ENCODE results near the gene IFRD1.
"Not testable (repeated sequence)": the region's sequence is repeated elsewhere in the genome, so short reads cannot be mapped to it uniquely, and the experiment has no call there.

The IFRD1 gene

DNA sequence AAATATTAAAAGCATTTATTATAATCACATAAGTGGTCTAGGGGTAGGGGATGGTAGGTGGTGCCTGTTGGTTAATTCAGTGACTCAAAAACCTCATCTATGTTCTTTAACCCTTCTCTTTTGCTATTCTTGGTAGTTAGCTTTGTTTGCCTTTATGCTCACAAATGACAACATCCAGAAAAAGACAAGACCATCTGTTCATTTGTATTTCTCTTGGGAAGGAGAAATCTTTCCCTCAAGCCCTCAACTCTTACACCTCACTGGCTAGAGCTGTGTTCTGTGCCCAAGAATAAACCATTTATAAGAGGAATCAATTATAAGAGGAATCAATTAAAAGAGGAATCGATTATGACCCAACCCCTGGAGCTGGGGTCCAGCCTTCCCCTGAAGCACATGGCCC is 10.8 kb upstream of the IFRD1 start:
- DNase-seq (ENCODE audit: low read depth in 3 of 3, low spot score in 1 of 3), result no peak

DNA sequence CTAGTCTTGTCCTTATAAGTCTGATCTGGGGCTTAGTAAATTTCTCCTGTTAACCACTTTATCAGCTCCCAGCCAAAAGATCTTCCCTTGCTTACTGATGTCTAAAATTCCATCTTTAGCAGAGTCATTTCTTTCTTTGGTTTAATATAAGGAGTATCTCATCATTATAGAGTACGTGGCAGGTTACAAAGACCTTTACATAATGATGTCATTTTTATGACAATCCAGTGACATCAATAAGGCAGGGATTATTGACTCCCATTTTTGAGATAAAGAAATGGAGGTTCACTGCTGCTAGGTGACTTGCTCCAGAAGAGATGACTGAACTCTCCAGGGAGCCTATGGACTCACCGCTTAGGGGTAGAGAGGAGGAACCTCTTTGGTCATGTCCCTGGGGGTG is 8.1 kb upstream of the IFRD1 start:
- DNase-seq (ENCODE audit: low read depth in 3 of 3, low spot score in 1 of 3), result no peak

DNA sequence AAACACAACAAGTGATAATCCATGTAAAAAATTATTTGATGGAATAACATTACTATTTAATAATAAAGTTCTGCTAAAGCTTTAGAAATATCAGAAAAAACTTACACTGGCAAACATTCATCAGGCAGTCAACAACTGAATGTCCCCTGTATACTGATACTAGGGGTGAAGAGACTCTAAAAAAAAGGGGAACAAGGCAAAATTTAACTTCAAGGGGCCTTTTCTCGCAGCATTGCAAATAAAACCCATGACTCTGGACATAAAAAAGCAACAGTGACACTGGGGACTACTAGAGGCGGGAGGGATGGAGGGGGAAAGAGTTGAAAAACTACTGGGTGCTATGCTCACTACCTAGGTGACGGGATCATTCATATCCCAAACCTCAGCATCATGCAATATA is 5.8 kb upstream of the IFRD1 start:
- no peak for DNase-seq (ENCODE audit: low read depth in 3 of 3, low spot score in 1 of 3)

DNA sequence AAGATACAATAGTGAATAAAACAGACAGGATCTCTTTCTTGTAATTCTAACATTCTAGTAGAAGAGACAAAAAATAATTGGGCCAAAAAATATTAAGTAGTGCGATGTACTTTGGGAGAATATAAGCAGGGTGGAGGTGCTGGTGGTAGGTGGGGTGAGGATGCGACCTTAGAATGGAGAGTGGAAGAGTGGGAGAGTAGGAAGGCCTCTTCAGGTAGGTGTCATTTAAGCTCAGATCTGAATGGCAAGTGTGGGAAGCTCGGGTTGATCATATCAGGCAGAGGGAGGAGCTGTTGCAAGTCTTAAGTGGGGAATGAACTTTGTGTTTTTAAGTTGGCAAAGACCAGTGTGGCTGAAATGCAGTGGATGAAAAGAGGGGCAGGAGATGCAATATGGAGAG is 3.8 kb upstream of the IFRD1 start:
- DNase-seq (ENCODE audit: low read depth in 3 of 3, low spot score in 1 of 3), result no peak

DNA sequence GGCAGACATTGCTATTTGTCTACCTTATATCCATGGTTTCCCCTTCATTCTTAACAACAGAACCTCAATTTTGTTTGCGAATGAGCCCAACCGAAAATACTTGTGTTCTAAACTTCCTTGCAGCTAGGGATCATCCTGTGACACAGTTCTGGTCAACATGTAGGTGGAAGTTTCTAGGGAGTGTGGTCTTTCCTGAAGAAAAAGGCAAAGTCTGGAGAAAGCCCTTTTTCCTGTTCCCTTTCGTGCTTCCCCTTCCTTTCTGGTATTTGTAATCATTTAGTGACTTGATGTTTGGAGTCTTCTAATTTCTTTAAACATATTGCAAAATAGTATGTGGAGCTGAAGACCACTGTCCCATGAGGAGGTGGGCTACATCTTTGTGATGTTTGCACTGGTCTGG is 2.9 kb upstream of the IFRD1 start:
- no peak for DNase-seq (ENCODE audit: low read depth in 3 of 3, low spot score in 1 of 3)

DNA sequence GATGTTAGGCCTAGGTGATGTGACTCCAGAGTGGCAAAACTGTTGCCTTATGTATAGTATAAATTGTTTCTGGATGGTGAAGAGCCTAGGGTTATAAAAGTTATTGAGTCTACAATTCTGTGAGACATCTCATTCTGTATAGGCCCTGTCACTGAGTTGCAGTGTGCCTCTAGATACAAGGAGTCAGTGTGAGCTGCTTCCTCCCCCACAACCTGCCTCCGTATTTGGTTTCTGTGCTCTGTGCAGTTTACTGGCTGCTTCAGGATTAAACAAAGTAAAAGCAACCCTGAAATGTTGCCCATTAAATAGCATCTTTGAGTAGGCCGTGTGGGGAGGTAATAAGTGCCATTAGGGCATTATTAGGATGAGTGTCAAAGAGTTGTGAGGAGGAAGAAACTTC is 1.9 kb upstream of the IFRD1 start:
- DNase-seq (ENCODE audit: low read depth in 3 of 3, low spot score in 1 of 3), result no peak

DNA sequence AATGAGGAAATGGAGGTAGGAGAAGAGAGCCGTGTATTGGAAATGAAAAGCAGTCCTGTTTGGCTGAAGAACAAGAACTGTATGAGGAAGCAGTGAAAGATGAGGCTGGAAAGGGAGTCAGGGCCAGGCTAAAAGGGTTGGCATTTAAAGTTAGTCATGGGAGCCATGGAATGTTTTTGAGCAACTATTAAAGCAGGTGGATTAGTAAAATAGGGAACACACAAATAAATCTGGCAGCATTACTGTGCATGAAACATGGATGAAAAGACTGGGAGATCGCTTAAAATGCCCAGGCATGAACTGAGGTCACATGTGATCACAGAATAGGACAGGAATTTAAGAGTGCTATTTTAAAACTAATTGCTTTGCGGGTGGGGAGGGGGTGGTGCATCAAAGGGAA is 1.4 kb upstream of the IFRD1 start:
- no peak for DNase-seq (ENCODE audit: low read depth in 3 of 3, low spot score in 1 of 3)

DNA sequence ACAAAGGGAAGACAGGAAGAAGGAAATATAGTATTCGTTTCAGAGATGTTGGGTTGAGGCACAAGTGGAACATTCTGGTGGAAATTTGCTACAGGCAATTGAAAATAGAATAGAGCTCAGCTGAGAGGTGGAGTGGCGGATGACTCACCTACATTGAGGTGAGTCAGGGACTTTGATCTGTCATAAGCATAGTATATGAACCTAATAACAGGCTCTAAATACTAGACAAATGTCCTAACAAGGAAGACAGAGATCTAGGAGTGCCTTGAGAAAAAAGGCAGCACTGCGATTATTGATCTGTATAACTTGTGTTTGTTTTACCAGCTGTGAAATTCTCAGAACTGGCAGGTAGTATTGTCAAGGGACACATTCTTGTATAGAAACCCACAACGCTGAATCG is 907 bp upstream of the IFRD1 start:
- peak in 1 of 3 donors; percentile 33 for DNase-seq (ENCODE audit: low read depth in 3 of 3, low spot score in 1 of 3)

DNA sequence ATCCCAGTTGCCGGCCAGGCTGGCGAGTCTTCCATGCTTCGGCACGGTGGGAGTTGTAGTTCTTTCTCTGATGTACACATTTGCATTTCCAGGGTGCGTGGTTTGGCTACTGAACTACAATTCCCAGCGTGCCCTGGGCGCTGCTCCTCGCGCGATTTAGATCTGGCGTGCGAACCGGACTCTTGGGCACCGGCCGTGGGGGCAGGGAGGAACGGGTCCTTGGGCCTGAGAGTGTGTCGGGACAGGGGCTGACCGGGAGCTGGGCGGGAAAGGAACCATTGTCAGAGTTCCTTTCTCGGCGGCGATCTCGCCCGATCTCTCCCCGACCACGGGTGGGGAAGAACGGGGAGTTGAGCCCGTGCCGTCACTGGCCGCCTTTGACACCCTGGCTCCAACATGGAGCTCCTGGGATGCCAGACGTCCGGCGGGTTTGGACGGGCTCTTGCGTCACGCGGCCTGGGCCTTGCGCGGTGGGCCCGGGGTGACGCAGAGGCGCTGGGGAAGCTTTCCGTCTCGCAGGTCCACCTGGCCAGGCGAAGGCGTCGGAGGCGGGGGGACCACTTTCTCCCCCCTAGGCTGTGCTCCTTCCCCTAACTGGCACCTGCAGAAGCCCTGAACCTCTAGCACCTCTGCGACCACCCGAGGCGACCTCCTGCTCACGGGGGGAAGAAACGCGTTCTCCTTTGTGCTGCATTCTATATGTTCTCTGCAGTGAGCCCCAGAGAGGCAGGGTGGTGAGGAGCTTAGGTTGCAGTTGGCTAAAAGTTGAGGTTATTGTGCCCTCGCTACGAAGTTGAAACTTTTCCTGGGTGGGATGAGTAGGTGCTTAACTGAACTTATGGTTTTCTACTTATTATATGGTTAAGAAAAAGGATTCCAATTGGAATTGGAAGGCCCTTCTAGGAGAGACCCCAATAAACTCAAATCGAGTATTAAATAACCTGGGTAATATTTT is 824 bp downstream of the IFRD1 start:
- DNase-seq (ENCODE audit: low read depth in 3 of 3, low spot score in 1 of 3), result peak; percentile 52 to 63 (median 63)

DNA sequence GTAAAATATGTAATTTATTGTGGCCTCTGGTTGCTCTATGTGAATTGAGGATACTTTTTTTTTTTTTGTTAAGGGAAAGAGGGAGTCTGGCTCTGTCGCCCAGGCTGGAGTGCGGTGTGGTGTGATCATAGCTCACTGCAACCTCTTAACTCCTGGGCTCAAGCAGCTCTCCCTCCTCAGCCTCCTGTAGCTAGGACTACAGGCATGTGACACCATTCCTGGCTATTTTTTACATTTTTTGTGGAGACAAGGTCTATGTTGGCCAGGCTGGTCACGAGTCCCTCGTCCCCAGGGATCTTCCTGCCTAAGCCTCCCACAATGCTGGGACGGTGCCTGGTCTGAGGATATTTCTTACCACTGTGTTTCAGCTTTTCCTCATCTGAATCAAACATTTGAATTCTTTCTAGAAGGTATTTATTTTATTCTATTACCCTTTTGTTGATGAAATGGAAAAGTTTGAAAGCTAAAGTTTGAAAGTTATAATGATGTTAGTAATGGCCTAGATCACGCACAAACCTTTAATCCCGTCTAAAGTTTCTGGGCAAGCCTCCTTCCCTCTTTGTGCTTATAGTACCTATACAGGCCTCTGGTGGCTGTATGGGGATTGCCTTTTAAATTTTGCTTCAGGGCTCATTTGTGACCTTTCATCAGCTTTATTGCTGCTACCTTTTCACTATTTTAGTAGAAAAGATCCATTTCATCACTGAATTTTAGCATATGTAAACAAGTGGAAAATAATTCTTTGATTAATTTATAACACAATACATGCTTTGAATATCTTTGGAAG is 2.0 kb downstream of the IFRD1 start:
- DNase-seq (ENCODE audit: low read depth in 3 of 3, low spot score in 1 of 3), result no peak

DNA sequence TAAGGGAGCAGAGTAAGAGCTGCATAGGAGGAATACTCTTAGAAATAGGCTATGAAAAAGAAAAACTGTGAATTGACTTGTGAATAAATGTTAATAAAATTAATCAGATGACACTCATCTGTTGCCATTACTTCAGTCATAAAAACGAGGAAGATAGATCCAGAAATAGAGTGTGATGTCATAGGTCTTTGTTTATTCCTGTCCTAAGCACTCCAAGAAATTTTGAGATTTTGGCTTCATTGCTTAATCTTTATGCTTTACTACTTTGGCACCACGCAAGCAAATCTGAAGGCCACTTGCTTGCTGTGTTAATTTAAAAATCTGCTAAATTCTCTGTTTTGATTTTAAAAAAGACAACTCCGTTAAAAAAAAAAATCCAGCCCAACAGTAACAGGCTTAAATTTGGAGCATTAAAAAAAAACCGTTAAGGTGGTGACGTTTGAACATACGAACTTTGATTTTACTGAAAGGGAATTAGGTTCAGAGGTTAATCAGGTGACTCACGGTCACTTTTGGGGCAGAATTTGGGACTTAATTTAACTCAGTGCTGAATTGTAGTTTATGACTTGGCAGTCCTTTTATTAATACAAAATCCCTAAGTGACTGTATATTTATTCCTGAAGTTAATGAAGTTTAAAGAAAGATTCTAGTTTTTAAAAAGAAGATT is 3.4 kb downstream of the IFRD1 start:
- no peak for DNase-seq (ENCODE audit: low read depth in 3 of 3, low spot score in 1 of 3)

DNA sequence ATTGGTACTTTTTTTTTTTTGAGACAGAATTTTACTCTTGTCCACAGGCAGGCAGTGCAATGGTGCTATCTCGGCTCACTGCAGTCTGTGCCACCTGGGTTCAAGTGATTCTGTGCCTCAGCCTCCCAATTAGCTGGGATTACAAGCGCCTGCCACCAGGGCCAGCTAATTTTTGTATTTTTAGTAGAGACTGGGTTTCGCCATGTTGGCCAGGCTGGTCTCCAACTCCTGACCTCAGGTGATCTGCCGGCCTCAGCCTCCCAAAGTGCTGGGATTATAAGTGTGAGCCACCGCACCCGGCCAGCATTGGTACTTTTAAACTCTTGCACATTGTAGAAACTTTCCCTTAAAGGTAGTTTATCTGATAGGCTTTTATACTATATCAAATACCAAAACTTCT is 3.9 kb downstream of the IFRD1 start:
- not testable (repeated sequence) for DNase-seq (ENCODE audit: low read depth in 3 of 3, low spot score in 1 of 3)

DNA sequence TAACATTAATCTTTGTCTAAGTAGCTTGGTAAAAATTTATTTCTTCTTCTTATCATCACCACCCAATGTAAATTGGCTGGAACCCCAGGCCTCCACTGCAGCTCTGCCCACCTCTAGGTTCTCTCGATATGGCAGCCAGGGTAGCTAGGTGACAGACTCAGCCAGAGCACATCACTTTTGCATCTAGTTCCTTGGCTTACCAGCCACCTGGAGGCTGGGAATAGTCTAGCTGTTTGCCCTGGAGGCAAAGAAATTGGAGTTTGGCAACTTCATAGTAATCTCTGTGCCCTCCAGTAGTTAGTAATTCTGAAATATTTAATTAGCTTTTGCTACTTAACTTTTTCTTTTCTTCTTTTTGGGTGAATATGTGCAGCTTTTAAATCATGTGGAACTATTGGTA is 9.4 kb downstream of the IFRD1 start:
- no peak for DNase-seq (ENCODE audit: low read depth in 3 of 3, low spot score in 1 of 3)

DNA sequence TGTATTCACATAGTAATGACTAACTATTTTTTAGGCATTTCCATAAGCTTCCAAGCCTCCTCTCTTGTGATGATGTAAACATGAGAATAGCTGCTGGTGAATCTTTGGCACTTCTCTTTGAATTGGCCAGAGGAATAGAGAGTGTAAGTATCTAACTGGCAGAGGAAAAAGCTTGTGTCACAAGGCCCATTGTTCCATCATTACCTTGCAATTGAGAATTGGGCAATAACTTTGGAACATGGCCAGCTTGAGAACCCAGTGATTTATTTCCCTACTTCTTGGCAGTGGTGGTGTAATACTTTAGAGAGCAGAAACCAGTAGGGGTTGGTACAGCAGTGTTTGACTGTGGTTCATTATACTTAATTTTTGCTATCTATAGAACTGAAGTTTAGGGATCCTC is 12.0 kb downstream of the IFRD1 start:
- no peak for DNase-seq (ENCODE audit: low read depth in 3 of 3, low spot score in 1 of 3)

DNA sequence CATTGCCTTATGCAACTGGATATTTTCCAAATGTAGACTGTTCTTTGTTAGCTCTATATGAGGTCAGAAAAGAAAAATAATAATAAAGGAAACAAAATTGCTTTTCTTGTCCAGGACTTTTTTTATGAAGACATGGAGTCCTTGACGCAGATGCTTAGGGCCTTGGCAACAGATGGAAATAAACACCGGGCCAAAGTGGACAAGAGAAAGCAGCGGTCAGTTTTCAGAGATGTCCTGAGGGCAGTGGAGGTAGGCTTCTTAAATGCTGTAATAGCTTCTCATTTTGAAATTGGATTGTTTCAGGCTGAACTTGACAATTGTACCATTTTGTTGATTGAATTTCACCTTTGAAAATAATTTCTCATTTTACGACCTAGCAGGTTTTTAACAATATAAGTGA is 17.6 kb downstream of the IFRD1 start:
- no peak for DNase-seq (ENCODE audit: low read depth in 3 of 3, low spot score in 1 of 3)

DNA sequence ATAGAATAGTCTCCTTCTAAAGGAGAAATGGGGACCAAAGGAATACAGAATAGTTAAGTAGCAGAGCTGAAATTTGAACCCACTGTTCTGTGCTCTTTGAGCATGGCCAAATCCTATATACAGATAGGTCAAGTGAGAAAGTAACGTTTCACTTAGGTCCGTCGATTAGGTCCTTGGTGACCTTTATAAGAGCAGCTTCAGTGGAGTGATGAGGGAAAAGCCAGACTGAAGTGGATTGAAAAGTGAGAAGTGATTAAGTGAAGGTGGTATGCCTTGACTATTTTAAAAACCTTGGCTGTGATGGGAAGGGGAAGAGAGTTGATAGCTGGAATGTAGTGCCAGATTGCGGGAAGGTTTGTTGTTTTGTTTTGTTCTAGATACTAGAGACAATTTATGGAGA is 19.9 kb downstream of the IFRD1 start:
- DNase-seq (ENCODE audit: low read depth in 3 of 3, low spot score in 1 of 3), result no peak

DNA sequence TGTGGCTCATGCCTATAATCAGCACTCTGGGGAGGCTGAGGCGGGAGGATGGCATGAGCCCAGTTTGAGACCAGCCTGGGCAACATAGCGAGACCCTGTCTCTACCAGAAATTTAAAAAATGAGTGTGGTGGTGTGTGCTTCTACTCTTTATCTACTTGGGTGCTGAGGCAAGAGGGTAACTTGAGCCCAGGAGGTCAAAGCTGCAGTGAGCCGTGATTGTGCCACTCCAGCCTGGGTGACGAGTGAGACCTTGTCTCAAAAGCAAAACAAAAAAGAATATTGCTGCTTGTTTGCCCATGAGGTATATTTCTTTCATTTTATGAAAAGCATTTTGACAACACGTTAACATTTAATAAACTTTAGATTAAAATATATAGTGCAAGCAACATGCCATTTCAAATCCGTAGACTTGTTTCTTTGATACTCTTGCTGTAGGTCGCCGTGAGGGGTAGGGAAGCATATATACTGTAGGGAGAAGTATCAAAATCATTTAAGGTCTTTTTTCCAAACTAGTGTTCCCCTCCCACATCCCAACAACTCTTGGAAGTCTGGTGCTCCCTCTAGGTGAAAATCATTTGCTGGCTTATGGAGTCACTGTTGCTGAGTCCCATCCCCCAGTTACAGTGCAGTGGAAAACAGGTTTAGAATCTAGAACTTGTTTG is 26.3 kb downstream of the IFRD1 start:
- DNase-seq (ENCODE audit: low read depth in 3 of 3, low spot score in 1 of 3), result no peak

DNA sequence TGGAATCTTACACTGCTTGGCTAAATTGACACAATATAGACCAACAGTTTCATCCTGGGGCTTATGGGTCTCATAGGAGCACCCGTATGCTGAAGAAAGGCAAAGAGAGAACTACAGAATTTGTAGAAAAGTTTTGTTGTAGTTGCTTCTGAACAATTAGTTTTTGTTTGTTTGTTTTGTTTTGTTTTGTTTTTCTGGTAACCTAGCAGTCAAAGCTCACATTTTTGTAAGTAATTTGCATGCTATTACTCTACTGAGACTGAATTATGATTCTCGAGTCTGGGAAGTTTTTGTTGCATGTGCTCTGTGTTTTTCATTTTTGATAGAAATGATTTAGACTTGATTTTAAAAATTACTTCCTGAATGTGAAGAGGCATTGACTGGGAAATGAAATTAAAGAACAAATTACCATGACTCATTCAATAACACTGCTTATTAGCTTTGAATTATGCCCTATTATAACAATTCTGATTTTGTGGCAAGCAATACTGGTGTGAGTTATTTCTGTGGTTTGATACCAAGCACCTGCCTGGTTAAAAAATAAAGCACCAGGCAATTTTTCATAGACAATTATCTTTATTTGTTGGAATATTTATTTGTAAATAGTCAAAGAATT is 31.0 kb downstream of the IFRD1 start:
- DNase-seq (ENCODE audit: low read depth in 3 of 3, low spot score in 1 of 3), result no peak

DNA sequence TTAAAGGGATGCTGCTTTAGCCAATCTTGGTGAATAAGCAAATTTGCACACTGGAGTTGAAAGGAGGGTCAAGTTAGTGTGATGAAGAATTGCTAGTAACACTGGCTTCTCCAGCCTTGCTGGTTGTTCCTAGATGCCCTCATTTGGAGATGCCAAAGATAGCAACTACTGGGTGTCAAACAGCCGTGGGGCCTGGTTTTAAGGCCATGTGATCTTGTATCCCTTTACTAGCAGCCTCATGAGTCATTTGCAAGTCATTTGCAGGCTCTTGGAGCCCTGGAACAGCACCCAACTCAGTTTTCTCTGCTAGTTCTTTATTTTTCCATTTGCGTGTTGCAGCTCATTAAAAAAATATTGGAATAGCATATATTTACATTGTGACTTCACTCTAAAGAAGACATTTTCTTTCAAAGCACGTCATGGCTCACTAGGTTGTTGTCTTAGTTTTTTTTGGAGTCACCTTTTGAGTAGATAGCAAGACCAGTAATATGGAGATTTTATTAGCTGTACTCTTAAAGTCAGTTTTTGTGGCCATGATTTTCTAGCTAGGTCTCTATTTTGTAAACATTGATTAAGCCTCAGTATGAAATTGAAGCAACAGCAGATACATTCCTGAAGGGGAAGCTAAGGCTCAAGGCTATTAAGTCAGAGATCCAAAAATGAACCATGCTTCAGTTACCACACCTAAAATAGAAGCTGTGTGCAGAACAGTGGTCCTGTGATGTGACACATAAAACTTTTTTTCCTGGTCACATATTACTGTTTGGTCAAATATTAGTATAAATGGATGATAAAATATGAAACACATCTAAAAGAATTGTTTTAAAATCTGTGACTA is 31.8 kb downstream of the IFRD1 start:
- DNase-seq (ENCODE audit: low read depth in 3 of 3, low spot score in 1 of 3), result no peak

DNA sequence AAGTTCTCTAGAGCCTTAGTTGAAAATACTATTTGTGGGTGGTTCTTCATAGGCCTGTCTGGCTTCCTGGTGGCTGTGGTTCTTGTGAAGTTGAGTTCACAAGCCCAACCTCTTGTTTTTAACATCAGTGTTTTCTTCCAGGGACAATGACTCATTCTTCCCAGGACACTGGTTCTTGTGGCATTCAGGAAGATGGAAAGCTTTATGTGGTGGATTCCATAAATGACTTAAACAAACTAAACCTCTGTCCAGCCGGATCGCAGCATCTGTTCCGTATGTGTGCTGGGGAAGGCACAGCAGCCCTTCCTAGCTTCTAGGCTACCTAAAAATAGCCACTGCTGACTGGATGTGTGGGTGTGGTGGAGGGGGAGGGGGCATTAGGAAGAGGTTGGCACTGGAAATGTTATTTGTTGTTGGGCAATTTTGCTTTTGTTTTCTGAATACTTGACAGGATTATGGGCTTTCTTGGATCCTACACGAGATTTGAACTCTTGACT is 34.5 kb downstream of the IFRD1 start:
- DNase-seq (ENCODE audit: low read depth in 3 of 3, low spot score in 1 of 3), result no peak
